Lower leg skin (tissue), 4 donors: ENCODE measurements around the gene PACRG. TPM values are rescaled to one million over a fixed set of nuclear protein-coding genes. Genes with fewer than 3 reads are reported as not detected.

Source experiments
- DNase-seq, 2 donors: peaks; one replicate each; pipeline ENCODE4 v3.0.0-alpha.2; 2019; ENCODE audit warnings: low spot score in 2 of 2
- H3K4me3 ChIP-seq: fragments of 200-600 bp; sonication (generic); 2 replicates; pipeline ENCODE4 v1.5.1; 2017; ENCODE audit warnings: mild to moderate bottlenecking, low read depth; ENCODE audit not compliant: poor library complexity, severe bottlenecking
- CTCF ChIP-seq, 3 donors: fragments of 450-650 bp; IDR thresholded peaks; one replicate each; pipeline ENCODE4 v1.5.1; 2016; ENCODE audit warnings: antibody characterized with exemption in 3 of 3, mild to moderate bottlenecking in 3 of 3, moderate library complexity in 2 of 3
- POLR2A ChIP-seq, 2 donors: fragments of 450-650 bp; IDR thresholded peaks; one replicate each; pipeline ENCODE4 v1.6.1; 2016 to 2017; ENCODE audit warnings: antibody characterized with exemption in 2 of 2, mild to moderate bottlenecking in 1 of 2, moderate library complexity in 1 of 2
- WGBS, 2 donors: methylation state at CpG; one replicate each; pipeline ENCODE4 v1.1.5; 2018; 5-methylcytosine and 5-hydroxymethylcytosine counted together
- intact Hi-C: fragments of 100-400 bp; cut with DNase I; formaldehyde crosslinking; loops from one replicate; pipeline ENCODE4 v1.15.0; 2023; ENCODE audit warnings: low total_unique reads
- total RNA-seq, 4 donors: library from RNA; depleted of rRNA; stranded (reverse); fragments of >200 nt; gene quantifications; one replicate each; pipeline ENCODE4 v1.1.0, GENCODE V29; 2016

PACRG gene
- total RNA-seq, 4 donors from 2014 or later = 0.38 to 3.9 (median 3.4) TPM; not detected in 1

GRCh38 chr6:163031931-163032330 is 304.2 kb downstream of the PACRG start:
- no peak overlapping the region for H3K4me3 ChIP-seq
- no peak for TF ChIP-seq POLR2A (IDR thresholded peaks at IDR 0.05)
- no peak for TF ChIP-seq CTCF (IDR thresholded peaks at IDR 0.05)
- intact Hi-C loops = no loop called here
- 64 to 76% methylated on average over 1 of the region's 1 CpG for WGBS, 2 donors
- DNase-seq = no peak

- TF ChIP-seq CTCF (IDR thresholded peaks at IDR 0.05) = no peak
- intact Hi-C loops = no loop called here
- WGBS, 2 donors = 35 to 53% methylated on average over 3 of the region's 3 CpGs
These were observed 308.4 kb downstream of the PACRG start for GRCh38 chr6:163036160-163036645.

GRCh38 chr6:163038317-163038716 is 310.5 kb downstream of the PACRG start:
- no peak overlapping the region for H3K4me3 ChIP-seq
- no peak for DNase-seq
- no peak for TF ChIP-seq POLR2A (IDR thresholded peaks at IDR 0.05)
- no peak for TF ChIP-seq CTCF (IDR thresholded peaks at IDR 0.05)
- WGBS, 2 donors = 93 to 96% methylated on average over 2 of the region's 2 CpGs
- intact Hi-C loops = no loop called here

More at GRCh38 chr6:163036160-163036645, 308.4 kb downstream of the PACRG start:
- no peak for DNase-seq
- H3K4me3 ChIP-seq = no peak overlapping the region

GRCh38 chr6:163048345-163048744 is 320.6 kb downstream of the PACRG start:
- no peak overlapping the region for H3K4me3 ChIP-seq
- TF ChIP-seq CTCF (IDR thresholded peaks at IDR 0.05) = no peak
- no peak for TF ChIP-seq POLR2A (IDR thresholded peaks at IDR 0.05)
- intact Hi-C loops = no loop called here
- WGBS, 2 donors = 94% methylated on average over 5 of the region's 5 CpGs
- DNase-seq = no peak

- no peak overlapping the region for H3K4me3 ChIP-seq
These were observed 326.0 kb downstream of the PACRG start for GRCh38 chr6:163053667-163054344.

More at GRCh38 chr6:163053667-163054344, 326.0 kb downstream of the PACRG start:
- no peak for DNase-seq
- intact Hi-C loops = no loop called here
- WGBS, 2 donors = 91 to 95% methylated on average over 11 of the region's 11 CpGs
- TF ChIP-seq CTCF (IDR thresholded peaks at IDR 0.05) (no peak), POLR2A (IDR thresholded peaks at IDR 0.05) (no peak)
